Medulla oblongata (tissue), 1 donor: ENCODE results near the gene SPIN1.

Experiments
- DNase-seq: peaks from one replicate; pipeline ENCODE4 v3.0.0-alpha.2; 2015; ENCODE audit errors: extremely low spot score

The SPIN1 gene

DNA sequence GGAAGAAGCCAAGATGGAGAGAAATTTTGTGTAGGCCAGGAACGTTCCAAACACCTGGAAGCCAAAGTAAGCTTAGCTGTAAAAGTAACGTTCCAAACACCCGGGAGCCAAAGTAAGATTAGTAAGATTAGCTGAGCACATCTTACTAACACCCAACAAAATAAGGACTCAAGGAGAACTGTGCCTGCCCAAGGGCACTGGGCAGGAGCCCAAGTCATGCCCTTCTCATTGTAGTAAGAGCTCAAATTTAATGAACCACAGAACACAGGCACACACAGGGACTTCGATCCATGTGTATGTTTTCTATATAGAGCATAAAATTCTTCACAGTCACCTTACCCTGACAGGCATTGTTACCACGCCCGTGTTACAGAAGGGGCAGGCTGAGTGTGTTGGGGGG, 110.6 kb downstream of the SPIN1 start:
- DNase-seq, result no peak

DNA sequence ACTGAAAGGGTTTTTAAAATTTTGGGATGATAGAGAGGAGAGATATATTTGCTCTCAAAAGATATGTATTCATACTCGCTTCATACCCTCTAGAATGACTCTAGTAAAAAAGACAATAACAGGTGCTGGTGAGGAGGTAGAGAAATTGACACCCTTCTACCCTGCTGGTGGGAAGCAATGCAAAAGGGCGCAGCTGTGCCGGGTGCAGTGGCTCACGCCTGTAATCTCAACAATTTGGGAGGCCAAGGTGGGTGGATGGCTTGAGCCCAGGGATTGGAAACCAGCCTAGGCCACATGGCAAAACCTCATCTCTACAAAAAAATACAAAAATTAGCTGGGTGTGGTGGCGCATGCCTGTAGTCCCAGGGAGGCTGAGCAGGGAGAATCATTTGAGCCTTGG, 112.8 kb downstream of the SPIN1 start:
- no peak for DNase-seq

DNA sequence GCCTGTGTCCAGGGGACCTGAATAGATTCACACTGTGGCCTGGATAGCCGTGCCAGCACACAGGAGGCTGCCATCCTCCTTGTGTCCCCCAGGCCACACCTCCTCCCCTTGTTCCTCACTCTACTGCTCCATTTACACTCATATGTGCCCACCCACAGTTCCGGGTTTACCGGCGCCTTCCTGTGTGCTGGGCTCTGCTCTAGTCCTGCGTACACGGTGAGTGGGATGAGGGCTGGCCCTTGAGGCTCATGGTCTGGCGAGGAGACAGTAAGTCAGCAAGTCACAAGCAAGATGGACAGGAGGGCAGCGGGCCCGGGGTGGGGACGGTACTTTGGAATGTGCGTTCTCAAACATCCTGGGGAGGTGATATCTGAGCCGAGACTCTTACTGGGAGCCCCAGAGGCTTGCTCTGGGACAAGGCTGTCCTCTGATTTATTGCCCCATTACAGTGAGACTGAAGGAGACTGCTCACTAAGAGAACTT, 114.3 kb downstream of the SPIN1 start:
- no peak for DNase-seq

DNA sequence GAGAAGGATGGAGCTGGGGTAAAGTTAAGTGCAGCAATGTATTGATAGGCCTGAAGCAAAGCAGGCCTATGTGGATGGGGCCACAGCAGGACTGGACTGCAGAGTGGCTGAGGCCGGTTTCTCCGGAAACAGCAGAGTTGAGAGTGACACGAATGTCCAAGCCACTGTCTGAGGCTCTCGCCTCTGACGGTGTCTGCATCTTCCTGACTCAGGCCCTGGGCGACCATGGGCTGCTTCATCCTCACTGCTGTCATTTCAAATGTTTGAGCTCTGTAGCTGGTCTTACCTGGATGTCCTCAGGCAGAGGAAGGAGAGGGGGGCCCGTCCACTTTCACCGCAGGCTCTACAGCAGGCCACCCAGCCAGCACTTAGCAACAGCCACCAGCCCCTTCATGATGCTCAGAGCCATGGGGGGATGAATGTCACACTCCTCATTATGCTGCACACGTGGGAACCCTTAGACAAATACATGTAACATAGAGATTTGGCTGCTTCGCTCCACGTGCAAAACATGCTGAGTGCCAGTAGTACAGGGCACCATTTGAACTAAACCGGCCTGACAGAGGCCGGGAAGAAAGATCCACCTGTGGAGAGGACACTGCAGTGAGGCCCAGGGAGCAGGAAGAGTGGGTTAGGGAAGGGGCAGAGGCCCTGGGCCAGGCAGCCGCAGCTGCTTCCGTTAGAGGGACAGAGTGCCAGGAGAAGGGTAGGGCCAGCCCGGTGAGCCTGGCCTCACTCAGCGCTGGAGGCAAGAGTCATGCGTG, 115.0 kb downstream of the SPIN1 start:
- no peak for DNase-seq

DNA sequence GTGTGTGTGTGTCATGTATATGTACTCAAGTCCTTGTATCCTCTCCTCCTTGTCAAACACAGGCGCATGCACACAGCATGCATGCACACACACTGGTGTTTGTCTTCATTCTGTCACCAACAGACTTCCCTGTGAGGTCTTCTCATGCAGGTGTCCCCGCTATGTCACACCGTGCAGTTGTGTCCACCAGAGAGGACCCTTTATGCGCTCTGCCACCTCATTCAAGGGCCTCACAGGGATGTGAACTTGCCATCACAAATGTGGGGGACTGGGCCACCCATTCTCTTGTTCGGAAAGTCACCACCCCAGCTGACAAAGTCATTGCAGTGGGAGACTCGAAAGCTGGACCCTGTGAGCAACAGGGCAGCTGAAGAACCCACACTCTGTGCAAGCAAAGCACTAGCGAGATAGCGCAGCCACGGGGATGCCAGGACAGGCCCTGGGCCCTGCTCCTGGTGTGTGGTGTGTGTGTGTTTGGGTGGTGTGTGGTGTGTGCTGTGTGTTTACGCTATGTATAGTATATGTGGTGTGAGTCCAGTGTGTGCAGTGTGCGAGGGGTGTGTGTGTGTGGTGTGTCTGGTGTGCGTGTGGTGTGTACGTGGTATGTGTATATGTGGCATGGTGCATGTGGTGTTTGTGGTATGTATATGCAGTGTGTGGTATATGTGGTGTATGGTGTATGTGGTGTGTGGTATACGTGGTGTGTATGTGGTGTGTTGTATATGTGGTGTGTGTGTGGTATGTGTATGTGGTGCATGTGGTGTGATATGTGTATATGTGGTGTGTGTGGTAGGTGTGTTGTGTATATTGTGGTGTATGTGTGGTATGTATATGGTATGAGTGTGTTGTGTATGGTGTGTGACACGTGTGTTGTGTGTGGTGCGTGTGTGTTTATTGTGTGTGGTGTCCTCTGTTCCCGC, 115.9 kb downstream of the SPIN1 start:
- DNase-seq, result no peak

DNA sequence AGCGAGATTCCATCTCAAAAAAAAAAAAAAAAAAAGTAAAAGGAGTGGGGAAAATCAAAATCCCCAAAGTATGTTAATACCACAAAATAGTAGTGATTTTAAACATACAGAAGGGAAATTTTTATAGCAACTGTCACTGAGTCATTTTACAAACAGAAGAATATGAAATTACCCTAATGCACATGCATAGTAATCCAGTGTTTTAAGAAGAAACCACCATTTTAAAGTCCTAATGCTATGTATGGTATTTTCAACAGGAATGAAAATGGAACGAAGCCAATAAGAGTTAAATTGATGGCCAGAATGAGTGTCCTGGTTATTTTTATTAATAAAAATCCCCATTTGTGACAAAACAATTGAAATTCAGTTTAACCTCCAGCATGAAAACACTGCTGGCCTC, 120.1 kb downstream of the SPIN1 start:
- no peak for DNase-seq

DNA sequence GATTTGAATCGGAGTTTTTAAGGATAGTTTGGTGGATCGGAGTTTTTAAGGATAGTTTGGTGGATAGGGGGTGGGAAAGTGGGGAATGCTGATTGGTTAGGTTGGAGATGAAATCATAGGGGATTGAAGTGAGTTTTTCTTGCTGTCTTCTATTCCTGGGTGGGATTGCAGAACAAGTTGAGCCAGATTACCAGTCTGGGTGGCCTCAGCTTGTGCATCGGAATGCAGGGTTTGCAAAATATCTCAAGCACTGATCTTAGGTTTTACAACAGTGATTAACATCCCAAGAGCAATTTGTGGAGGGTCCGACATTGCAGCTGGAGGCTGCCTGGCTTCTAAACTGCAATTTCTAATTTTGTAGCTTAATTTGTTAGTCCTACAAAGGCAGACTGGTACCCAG, 123.7 kb downstream of the SPIN1 start:
- DNase-seq, result no peak

DNA sequence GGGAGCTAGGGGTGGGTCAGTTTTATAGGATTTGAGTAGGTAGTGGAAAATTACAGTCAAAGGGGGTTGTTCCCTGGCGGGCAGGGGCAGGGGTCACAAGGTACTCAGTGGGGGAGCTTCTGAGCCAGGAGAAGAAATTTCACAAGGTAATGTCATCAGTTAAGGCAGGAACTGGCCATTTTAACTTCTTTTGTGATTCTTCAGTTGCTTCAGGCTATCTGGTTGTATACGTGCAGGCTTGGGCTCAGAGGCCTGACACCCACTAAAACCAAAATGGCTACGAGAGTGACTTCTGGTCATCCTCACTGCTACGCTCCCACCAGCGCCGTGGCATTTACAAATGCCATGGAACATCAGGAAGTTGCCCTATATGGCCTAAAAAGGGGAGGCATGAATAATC, 126.0 kb downstream of the SPIN1 start:
- no peak for DNase-seq

DNA sequence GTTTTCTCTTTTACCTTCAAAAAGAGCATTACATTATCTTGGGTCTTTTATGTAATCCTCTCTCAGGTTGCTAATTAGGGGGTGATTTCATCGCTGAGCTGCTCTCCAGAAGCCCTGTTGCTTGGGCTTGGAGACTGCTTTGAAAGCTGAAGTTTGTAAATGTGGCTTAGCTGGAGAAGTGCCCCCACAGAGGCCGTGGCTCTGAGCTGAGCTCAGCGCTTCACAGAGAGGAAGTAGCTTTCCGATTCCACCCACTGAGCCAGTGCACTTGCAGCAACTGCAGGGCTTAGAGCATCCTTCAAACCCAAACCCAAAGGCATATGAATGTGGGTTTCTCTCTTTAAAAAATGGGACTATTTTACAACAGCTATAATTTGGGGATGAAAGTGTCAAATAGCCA, 133.1 kb downstream of the SPIN1 start:
- no peak for DNase-seq

DNA sequence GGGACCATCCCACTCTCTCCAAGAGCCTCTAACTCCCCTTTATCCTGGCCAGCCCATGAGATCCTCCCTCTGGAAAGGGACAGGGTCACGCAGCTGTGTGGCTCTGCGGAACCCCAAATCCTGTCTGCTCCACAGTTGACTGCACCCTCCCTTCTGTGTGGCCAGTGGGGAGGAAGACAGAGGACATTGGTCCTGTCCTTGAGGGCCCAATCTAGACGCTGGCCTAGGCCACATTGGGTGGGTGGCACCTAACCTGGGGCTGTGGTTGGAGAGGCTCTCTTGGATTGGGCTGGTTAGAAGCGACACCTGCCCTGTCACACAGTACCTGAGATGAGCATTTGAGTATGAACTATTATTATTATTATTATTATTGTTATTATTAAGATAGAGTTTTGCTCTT, 134.1 kb downstream of the SPIN1 start:
- DNase-seq, result no peak

DNA sequence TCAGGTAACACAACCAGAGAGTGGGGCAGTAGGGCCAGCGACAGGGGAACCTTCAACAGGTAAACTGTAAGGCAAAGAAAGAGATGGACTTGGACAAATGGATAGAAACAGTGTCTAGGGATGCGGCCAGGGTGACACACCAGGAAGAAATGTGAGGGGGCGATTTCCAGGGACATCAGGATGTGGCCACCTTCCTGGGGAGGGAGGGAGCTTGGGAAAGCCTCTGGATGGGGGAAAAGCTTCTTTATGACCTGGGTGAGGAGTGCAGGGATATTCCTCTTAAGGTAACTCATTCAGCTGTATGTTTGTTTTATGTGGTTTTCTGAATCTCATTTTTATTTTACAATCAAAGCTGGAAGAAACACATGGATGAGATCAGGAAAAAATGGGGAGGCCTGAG, 134.8 kb downstream of the SPIN1 start:
- DNase-seq, result no peak

DNA sequence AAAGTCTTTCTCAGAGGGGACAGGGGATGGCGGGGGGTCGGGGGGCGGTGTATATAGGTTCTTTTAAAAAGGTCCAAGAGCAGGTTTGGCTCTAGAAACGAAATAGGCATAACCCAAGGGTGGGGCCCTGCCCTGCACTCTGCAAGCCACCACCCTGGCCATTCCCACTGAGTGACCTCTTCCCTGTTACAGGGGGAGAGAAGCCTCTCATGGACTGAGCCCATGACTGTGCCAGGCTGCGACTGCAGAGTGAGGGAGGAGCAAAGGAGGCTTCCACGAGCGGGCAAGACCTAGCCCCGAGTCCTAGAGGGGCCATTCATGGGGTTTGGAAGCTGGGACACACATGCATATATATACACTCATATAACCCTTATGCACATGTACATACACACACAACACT, 136.7 kb downstream of the SPIN1 start:
- no peak for DNase-seq

DNA sequence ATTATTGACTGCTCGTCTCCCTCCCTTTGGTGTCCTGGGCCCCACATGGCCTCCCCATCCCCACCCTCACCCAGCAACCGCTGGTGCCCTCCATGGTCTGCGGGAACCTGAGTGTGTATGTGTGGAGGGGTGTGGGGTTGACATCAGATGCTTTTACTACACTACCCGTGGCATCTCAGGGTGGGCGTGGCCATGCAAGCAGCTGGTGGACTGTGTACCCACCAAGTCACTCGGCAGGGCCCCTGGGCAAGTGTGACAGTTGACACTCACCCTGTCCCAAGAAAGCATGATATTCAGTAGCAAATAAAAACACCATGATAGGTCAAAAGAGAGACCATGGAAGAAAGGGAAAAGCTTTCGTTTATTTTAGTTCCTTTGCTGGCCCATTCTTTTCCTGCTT, 139.4 kb downstream of the SPIN1 start:
- no peak for DNase-seq
